A549 (cell line): ENCODE data around the gene RALGDS.

Experiments used
- CBX2 ChIP-seq: fragments of 200-600 bp; sonication (generic); IDR thresholded peaks from 2 replicates; pipeline ENCODE4 v1.6.1; 2016; ENCODE audit warnings: low read depth, mild to moderate bottlenecking, borderline replicate concordance
- CEBPB ChIP-seq, 2 experiments: fragments of >200 bp in 1 of 2; sonication (Bioruptor Twin) in 1 of 2; formaldehyde crosslinking in 1 of 2; IDR thresholded peaks; 2 replicates each; pipeline ENCODE4 v1.6.1; 2012 to 2016
- CTCF ChIP-seq: fragments of >200 bp; sonication (Bioruptor Twin); formaldehyde crosslinking; IDR thresholded peaks from 3 replicates; pipeline ENCODE4 v1.5.1; 2016
- EP300 ChIP-seq, 2 experiments: fragments of >200 bp; sonication (Bioruptor Twin); formaldehyde crosslinking; IDR thresholded peaks; 2 replicates in 1 of 2; 3 replicates in 1 of 2; pipeline ENCODE4 v1.6.1; 2016 to 2017
- GATA3 ChIP-seq: IDR thresholded peaks from 2 replicates; pipeline ENCODE4 v1.6.1; 2012; ENCODE audit warnings: borderline replicate concordance
- JUN ChIP-seq, 2 experiments: fragments of >200 bp; sonication (Bioruptor Twin); formaldehyde crosslinking; IDR thresholded peaks; 2 replicates in 1 of 2; 3 replicates in 1 of 2; pipeline ENCODE4 v1.6.1; 2016 to 2017
- MAX ChIP-seq: IDR thresholded peaks from 2 replicates; pipeline ENCODE4 v1.6.1; 2012
- POLR2A ChIP-seq: IDR thresholded peaks from 2 replicates; pipeline ENCODE4 v1.6.1; 2012; ENCODE audit warnings: mild to moderate bottlenecking, low read length
- RCOR1 ChIP-seq: fragments of 150-350 bp; IDR thresholded peaks from 2 replicates; pipeline ENCODE4 v1.6.1; 2014; ENCODE audit warnings: antibody characterized with exemption, low read length, low read depth
- REST ChIP-seq: fragments of 200-600 bp; sonication (generic); IDR thresholded peaks from 2 replicates; pipeline ENCODE4 v1.6.1; 2016; ENCODE audit warnings: antibody characterized with exemption, mild to moderate bottlenecking, moderate library complexity
- ZFP36 ChIP-seq: fragments of 450-650 bp; IDR thresholded peaks from 2 replicates; pipeline ENCODE4 v1.6.1; 2014; ENCODE audit warnings: borderline replicate concordance; ENCODE audit not compliant: partially characterized antibody

GRCh38 chr9:133167769-133168168 is 46.7 kb upstream of the RALGDS start:
- TF ChIP-seq MAX (no peak), CTCF (no peak), CEBPB (IDR thresholded peaks at IDR 0.05) (no peak), REST (no peak), EP300 (IDR thresholded peaks at IDR 0.05) (no peak), CBX2 (no peak), POLR2A (no peak), ZFP36 (no peak), JUN (IDR thresholded peaks at IDR 0.05) (no peak), RCOR1 (no peak), GATA3 (no peak)
